Measurements from ENCODE around the gene ZNF32. TPM values are rescaled to one million over a fixed set of nuclear protein-coding genes. Genes with fewer than 3 reads are reported as not detected.
"Not testable (repeated sequence)": the region's sequence is repeated elsewhere in the genome, so short reads cannot be mapped to it uniquely, and the experiment has no call there.

The ZNF32 gene
- total and polyA plus RNA-seq, 3 experiments from 2014 or later, result 17.4 to 86.3 (median 17.7) TPM

GRCh38 chr10:43605850-43606322 is 42.8 kb downstream of the ZNF32 start:
- no peak overlapping the region for H3K27ac ChIP-seq (ENCODE audit: low read depth, low read length)
- peaks cover 10 to 25% (median 12%) of the 10 kb centered on the region in 3 donors for H3K36me3 Mint-ChIP-seq
- H3K4me1 Mint-ChIP-seq, result peaks cover 29 to 42% (median 33%) of the 10 kb centered on the region in 3 donors
- H3K27ac Mint-ChIP-seq, result peak overlapping the region in 6 of 8 donors; percentile 62 to 88 (median 74)
- ChIA-PET POLR2A (interaction anchor here (1.0 to 1.1 kb wide), 2 partner anchors 31 to 43 kb away, joined by 3 to 5 read pairs; partner anchors contain the start of genes ZNF239 and ZNF32), CTCF (interaction anchor here (1.3 kb wide), 1 partner anchor 84 kb away, joined by 4 read pairs; no protein-coding TSS in a partner anchor)
- H3K4me3 Mint-ChIP-seq, result peak overlapping the region; percentile 78 to 91 (median 83)
- H3K36me3 ChIP-seq (ENCODE audit: insufficient read depth, low read length), result no peaks in the 10 kb centered on the region
- H3K27me3 ChIP-seq (ENCODE audit: insufficient read depth, low read length, poor library complexity, severe bottlenecking), result no peaks in the 10 kb centered on the region
- no peak for DNase-seq
- H3K4me1 ChIP-seq (ENCODE audit: insufficient read depth, low read length), result peaks cover 13% of the 10 kb centered on the region
- H3K9me3 ChIP-seq (ENCODE audit: low read length), result no peaks in the 10 kb centered on the region
- no peaks in the 10 kb centered on the region for H3K9me3 Mint-ChIP-seq
- no peaks in the 10 kb centered on the region for H3K27me3 Mint-ChIP-seq
- peak overlapping the region; percentile 72 for H3K4me3 ChIP-seq (ENCODE audit: low read length)

DNA sequence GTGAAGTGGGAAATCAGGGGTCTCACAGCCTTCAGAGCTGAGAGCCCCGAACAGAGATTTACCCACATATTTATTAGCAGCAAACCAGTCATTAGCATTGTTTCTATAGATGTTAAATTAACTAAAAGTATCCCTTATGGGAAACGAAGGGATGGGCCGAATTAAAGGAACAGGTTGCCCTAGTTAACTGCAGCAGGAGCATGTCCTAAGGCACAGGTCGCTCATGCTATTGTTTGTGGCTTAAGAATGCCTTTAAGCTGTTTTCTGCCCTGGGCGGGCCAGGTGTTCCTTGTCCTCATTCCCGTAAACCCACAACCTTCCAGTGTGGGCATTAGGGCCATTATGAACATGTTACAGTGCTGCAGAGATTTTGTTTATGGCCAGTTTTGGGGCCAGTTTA is 47.1 kb downstream of the ZNF32 start:
- H3K9me3 Mint-ChIP-seq; H3K27me3 ChIP-seq (ENCODE audit: insufficient read depth, low read length, poor library complexity, severe bottlenecking); H3K27ac Mint-ChIP-seq; H3K36me3 ChIP-seq (ENCODE audit: insufficient read depth, low read length); H3K27ac ChIP-seq (ENCODE audit: low read depth, low read length); CTCF ChIA-PET; H3K9me3 ChIP-seq (ENCODE audit: low read length); H3K4me3 ChIP-seq (ENCODE audit: low read length); H3K4me3 Mint-ChIP-seq; H3K4me1 ChIP-seq (ENCODE audit: insufficient read depth, low read length); H3K36me3 Mint-ChIP-seq; H3K27me3 Mint-ChIP-seq; DNase-seq; POLR2A ChIA-PET: not testable (repeated sequence)
- H3K4me1 Mint-ChIP-seq, result peaks cover 13 to 22% (median 17%) of the 10 kb centered on the region in 3 donors

DNA sequence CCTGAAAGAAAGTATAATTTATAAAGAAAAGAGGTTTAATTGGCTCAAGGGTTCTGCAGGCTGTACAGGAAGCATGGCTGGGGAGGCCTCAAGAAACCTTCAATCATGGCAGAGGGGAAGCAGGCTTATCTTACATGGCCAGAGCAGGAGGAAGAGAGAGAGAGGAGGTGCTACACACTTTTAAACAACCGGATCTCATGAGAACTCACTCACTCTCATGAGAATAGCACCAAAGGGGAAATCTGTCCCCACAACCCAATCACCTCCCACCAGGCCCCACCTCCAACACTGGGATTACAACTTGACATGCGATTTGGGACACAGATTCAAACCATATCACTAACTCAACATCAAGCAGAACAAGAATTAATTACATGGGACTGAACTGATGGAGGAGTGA is 49.3 kb downstream of the ZNF32 start:
- no peaks in the 10 kb centered on the region for H3K27me3 Mint-ChIP-seq
- DNase-seq, result no peak
- H3K4me3 ChIP-seq (ENCODE audit: low read length), result no peak overlapping the region
- CTCF ChIA-PET, result no interaction called here
- no peaks in the 10 kb centered on the region for H3K9me3 Mint-ChIP-seq
- H3K9me3 ChIP-seq (ENCODE audit: low read length), result no peaks in the 10 kb centered on the region
- POLR2A ChIA-PET, result no interaction called here
- peak overlapping the region in 1 of 8 donors; percentile 71 for H3K27ac Mint-ChIP-seq
- H3K4me1 Mint-ChIP-seq, result peaks cover 28 to 35% (median 29%) of the 10 kb centered on the region in 3 donors
- no peak overlapping the region for H3K27ac ChIP-seq (ENCODE audit: low read depth, low read length)
- H3K4me1 ChIP-seq (ENCODE audit: insufficient read depth, low read length), result peaks cover 23% of the 10 kb centered on the region
- no peaks in the 10 kb centered on the region for H3K36me3 Mint-ChIP-seq
- H3K27me3 ChIP-seq (ENCODE audit: insufficient read depth, low read length, poor library complexity, severe bottlenecking), result no peaks in the 10 kb centered on the region
- H3K4me3 Mint-ChIP-seq, result no peak overlapping the region
- no peaks in the 10 kb centered on the region for H3K36me3 ChIP-seq (ENCODE audit: insufficient read depth, low read length)

GRCh38 chr10:43598446-43598845 is 50.2 kb downstream of the ZNF32 start:
- Histone ChIP-seq H3K36me3 (ENCODE audit: insufficient read depth, low read length) (no peaks in the 10 kb centered on the region), H3K4me1 (ENCODE audit: insufficient read depth, low read length) (peaks cover 23% of the 10 kb centered on the region), H3K4me3 (ENCODE audit: low read length) (no peak overlapping the region), H3K9me3 (ENCODE audit: low read length) (no peaks in the 10 kb centered on the region), H3K27me3 (ENCODE audit: insufficient read depth, low read length, poor library complexity, severe bottlenecking) (no peaks in the 10 kb centered on the region), H3K27ac (ENCODE audit: low read depth, low read length) (no peak overlapping the region)
- POLR2A ChIA-PET, result no interaction called here
- CTCF ChIA-PET, result no interaction called here
- DNase-seq, result no peak
- H3K4me1 Mint-ChIP-seq, result peaks cover 31 to 38% (median 32%) of the 10 kb centered on the region in 3 donors
- H3K27me3 Mint-ChIP-seq, result no peaks in the 10 kb centered on the region
- H3K4me3 Mint-ChIP-seq, result no peak overlapping the region
- H3K27ac Mint-ChIP-seq, result no peak overlapping the region
- peaks cover 0 to 6% (median 2%) of the 10 kb centered on the region in 3 donors for H3K36me3 Mint-ChIP-seq
- peaks cover 0 to 3% (median 0%) of the 10 kb centered on the region in 5 donors for H3K9me3 Mint-ChIP-seq

DNA sequence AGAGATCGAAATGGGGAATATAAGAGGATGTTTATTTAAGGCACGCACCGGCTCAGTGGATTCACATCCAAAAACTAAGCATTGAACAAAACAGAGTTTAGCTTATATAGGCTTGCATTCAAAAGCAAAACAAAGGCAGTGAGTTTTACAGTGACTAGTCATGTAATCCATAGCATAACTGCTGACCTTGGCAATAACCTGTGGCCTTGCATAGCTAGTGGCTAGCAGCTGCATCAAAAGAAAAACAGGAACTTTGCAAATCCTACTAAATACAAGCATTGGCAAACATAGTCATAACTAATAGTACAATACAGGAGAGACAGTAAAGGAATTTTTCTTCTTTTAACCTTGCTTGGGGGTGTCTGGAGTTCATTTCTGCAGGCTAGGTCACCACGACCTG is 52.1 kb downstream of the ZNF32 start:
- Histone ChIP-seq H3K36me3 (ENCODE audit: insufficient read depth, low read length) (no peaks in the 10 kb centered on the region), H3K9me3 (ENCODE audit: low read length) (no peaks in the 10 kb centered on the region), H3K27me3 (ENCODE audit: insufficient read depth, low read length, poor library complexity, severe bottlenecking) (no peaks in the 10 kb centered on the region), H3K4me1 (ENCODE audit: insufficient read depth, low read length) (peaks cover 23% of the 10 kb centered on the region), H3K27ac (ENCODE audit: low read depth, low read length) (no peak overlapping the region), H3K4me3 (ENCODE audit: low read length) (no peak overlapping the region)
- POLR2A ChIA-PET, result no interaction called here
- Mint-ChIP-seq H3K4me1 (peaks cover 31 to 38% (median 32%) of the 10 kb centered on the region in 3 donors), H3K27me3 (no peaks in the 10 kb centered on the region), H3K36me3 (peaks cover 0 to 13% (median 2%) of the 10 kb centered on the region in 3 donors), H3K9me3 (peaks cover 5 to 10% (median 8%) of the 10 kb centered on the region in 5 donors), H3K27ac (peak overlapping the region in 2 of 8 donors; percentile 5 to 29), H3K4me3 (peak overlapping the region in 2 of 7 donors; percentile 87 to 88)
- DNase-seq, result no peak
- CTCF ChIA-PET, result no interaction called here

DNA sequence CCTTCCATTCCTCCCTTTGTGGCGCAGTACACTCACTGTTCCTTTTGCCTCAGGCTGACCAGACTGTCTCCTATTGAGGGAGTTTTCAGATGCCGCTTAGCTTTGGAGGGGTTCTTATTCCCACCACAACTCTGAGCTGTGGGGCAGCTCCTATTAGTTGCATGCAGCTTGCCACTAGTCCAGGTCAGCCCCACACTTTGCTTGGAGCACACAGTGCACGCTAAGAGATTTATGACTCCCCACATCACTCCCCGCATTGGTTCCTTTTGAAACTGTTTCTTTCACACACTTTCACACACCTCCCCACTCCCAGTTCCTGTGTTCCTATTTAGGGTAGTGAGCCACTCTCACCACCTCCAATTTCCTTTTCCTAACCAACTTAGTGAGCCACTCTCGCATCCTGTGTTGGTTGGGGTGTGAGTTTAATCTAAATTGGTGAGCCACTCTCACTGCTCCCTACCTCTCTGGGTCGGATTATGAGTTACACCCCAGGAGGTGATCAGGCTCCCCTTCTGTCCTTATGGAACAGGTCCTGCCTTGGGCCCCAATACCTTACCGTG is 52.9 kb downstream of the ZNF32 start:
- no peak overlapping the region for H3K27ac ChIP-seq (ENCODE audit: low read depth, low read length)
- H3K36me3 Mint-ChIP-seq, result peaks cover 0 to 18% (median 2%) of the 10 kb centered on the region in 3 donors
- H3K27me3 ChIP-seq (ENCODE audit: insufficient read depth, low read length, poor library complexity, severe bottlenecking), result no peaks in the 10 kb centered on the region
- ChIA-PET CTCF (interaction anchor here (2.8 kb wide), 1 partner anchor 22 kb away, joined by 8 read pairs; the partner anchor contains the start of gene ZNF239), POLR2A (no interaction called here)
- H3K27me3 Mint-ChIP-seq, result no peaks in the 10 kb centered on the region
- H3K4me1 ChIP-seq (ENCODE audit: insufficient read depth, low read length), result peaks cover 23% of the 10 kb centered on the region
- peak in 1 of 5 donors; percentile 16 for DNase-seq
- peak overlapping the region; percentile 35 for H3K4me3 ChIP-seq (ENCODE audit: low read length)
- no peaks in the 10 kb centered on the region for H3K36me3 ChIP-seq (ENCODE audit: insufficient read depth, low read length)
- peaks cover 31 to 38% (median 32%) of the 10 kb centered on the region in 3 donors for H3K4me1 Mint-ChIP-seq
- peaks cover 5 to 12% (median 10%) of the 10 kb centered on the region in 5 donors for H3K9me3 Mint-ChIP-seq
- peak overlapping the region; percentile 65 to 91 (median 87) for H3K4me3 Mint-ChIP-seq
- H3K9me3 ChIP-seq (ENCODE audit: low read length), result no peaks in the 10 kb centered on the region
- peak overlapping the region; percentile 41 to 97 (median 82) for H3K27ac Mint-ChIP-seq

GRCh38 chr10:43594944-43595589 is 53.6 kb downstream of the ZNF32 start:
- peaks cover 0 to 21% (median 2%) of the 10 kb centered on the region in 3 donors for H3K36me3 Mint-ChIP-seq
- peaks cover 31 to 38% (median 32%) of the 10 kb centered on the region in 3 donors for H3K4me1 Mint-ChIP-seq
- H3K27ac Mint-ChIP-seq, result peak overlapping the region; percentile 41 to 97 (median 82)
- no peaks in the 10 kb centered on the region for H3K9me3 ChIP-seq (ENCODE audit: low read length)
- H3K4me3 ChIP-seq (ENCODE audit: low read length), result peak overlapping the region; percentile 35
- H3K27me3 ChIP-seq (ENCODE audit: insufficient read depth, low read length, poor library complexity, severe bottlenecking), result no peaks in the 10 kb centered on the region
- POLR2A ChIA-PET, result no interaction called here
- peaks cover 0 to 3% of the 10 kb centered on the region in 2 donors for H3K27me3 Mint-ChIP-seq
- H3K4me1 ChIP-seq (ENCODE audit: insufficient read depth, low read length), result peaks cover 23% of the 10 kb centered on the region
- no peaks in the 10 kb centered on the region for H3K36me3 ChIP-seq (ENCODE audit: insufficient read depth, low read length)
- no peak overlapping the region for H3K27ac ChIP-seq (ENCODE audit: low read depth, low read length)
- DNase-seq, result peak in 2 of 5 donors; percentile 12 to 19
- peak overlapping the region; percentile 65 to 91 (median 87) for H3K4me3 Mint-ChIP-seq
- CTCF ChIA-PET, result interaction anchor here (2.8 kb wide), 1 partner anchor 22 kb away, joined by 8 read pairs; the partner anchor contains the start of gene ZNF239
- H3K9me3 Mint-ChIP-seq, result peaks cover 5 to 12% (median 11%) of the 10 kb centered on the region in 5 donors

All from CD8-positive, alpha-beta memory T cell (primary cell).